Hepatic stellate cell (primary cell): ENCODE results near the gene LIPC.

ENCODE experiments used
- DNase-seq: peaks from one replicate; pipeline ENCODE4 v3.0.0; 2011; ENCODE audit warnings: low spot score

The LIPC gene

DNA sequence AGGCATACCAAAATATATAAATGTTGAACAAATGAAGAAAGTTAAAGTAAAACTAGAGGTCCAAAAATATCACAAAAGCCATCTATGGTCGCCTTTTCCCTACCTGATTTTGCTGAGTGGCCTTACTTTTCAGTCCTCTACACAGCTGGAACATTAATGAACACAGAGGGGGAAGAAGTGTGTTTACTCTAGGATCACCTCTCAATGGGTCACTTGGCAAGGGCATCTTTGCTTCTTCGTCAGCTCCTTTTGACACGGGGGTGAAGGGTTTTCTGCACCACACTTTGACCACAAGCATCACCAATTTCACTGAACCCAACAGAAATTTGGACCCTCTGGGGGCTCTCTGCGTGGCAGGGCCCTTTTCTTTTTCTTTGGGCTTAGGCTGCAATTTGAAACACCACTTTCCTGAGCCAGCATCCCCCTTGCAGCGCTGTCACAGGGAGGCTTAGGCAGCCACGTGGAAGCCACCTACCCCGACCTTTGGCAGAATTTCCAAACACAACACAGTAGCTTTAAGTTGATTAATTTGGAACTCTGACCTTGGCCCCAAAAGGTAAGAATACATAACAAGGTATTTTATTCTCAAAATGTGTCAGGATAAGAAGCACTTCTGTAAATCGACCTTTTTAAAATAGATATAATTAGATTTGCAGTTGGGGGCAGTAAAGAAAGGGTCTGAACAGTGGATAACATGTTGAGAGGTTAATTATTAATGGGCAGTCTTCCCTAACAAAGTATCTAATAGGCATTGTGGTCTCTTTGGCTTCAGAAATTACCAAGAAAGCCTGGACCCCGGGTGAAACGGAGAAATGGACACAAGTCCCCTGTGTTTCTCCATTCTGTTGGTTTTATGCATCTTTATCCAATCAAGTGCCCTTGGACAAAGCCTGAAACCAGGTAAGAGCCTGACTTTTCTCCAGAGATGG is at the start of gene LIPC:
TSS of gene LIPC (plus strand) at position 771 of the 929 bp plus-strand sequence. CDS start at position 813, 42 bp downstream.
- no peak for DNase-seq

DNA sequence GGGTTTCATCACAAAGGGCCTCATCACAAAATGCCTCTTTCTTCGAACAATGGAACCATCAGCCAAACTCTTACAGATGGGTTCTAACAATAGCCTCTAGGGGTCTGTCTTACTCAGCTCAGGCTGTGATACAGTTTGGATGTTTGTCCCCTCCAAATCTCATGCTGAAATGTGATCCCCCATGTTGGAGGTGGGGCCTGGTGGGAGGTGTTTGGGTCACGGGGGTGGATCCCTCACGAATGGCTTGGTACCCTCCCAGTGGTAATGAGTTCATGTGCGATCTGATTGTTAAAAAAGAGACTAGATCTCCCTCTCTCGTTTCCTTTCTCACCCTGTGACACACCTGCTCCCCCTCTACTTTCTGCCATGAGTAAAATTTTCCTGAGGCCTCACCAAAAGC is 47.9 kb upstream of the LIPC start:
- no peak for DNase-seq

DNA sequence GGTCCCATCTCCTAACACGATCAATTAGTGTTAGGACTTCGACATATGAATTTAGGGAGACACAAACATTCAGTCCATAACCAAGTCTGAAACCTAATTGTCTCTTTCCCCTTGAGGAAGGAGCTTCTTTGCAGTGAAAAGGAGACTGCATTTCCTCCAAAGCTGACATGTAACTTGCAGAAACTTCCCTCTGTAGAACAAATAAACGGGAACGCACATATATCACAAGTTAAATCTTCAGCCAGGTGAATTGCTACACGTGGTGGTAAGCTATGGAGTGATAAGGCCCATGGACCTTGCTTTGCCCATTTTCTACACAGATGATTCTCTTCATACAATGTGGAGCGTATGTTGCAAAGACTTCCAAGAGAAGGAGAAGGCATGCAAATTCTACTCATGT is 47.1 kb upstream of the LIPC start:
- DNase-seq, result no peak

DNA sequence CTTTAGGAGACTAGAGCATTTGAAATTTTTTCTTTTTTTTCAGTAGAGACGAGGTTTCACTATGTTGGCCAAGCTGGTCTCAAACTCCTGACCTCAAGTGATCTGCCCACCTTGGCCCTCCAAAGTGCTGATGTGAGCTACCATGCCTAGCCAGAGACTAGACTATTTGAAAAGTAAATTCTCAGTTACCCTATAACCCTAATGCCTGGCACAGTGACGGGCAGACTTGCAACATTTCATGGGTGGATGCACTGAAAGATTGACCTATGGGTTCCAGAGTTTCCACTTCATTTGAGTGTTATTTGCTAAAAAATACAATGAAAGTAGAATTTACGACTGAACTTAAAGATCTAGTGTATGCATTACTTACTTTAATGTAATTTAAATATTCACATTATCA is 45.7 kb upstream of the LIPC start:
- DNase-seq, result no peak

DNA sequence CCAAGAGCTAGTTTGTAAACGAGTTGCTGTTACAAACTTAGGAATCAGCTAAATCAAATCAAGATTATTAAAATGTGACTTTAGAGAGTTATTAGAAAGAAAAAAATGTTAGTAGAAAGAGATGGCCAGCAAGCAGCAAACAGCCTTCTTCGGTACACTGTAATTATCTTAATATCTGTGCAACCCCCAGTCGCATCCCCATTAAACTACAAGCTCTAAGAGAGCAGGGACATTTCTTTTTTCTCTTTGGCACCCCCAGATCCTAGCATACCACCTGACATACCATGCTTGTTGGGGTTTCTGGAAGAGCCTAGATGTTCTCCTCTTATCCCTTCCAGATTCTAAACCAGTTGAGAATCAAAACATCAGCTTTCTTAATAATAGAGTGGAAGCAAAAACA is 45.1 kb upstream of the LIPC start:
- DNase-seq, result no peak

DNA sequence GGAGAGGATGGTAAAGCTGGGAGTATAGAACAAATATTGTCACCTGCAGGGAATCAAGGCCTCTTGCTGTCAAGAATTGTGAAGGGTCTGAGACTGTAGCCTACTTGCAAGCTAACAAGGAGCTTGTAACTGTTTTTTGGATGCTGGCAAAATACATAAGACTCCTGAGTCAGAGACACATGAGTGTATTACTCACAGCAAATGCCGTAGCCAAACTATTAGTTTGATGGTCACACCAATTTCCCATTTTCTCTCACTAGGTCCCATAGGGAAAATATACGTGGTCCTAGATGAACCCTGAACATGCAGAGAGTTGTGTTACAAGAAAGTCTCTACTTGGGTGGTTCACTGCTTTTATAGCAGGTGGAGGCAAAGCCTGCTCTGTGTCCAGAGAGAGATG is 44.7 kb upstream of the LIPC start:
- DNase-seq, result no peak

DNA sequence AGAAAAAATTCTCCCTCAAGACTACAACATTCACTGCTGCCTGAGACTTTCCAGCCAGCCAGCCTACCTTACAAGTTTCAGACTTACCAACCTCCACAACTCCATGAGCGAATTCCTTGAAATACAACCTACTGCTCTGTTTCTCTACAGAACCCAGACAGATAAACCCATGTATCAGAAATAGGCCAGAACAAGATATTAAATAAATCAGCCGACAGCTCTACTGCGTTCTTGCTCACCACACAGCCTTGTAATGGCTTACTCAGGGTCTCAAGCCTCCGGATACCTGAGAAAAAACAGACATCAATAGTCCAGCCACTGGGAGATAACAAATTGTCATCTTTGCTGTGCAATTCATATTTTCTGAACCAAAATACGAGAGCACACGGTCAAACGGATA is 43.6 kb upstream of the LIPC start:
- DNase-seq, result no peak

DNA sequence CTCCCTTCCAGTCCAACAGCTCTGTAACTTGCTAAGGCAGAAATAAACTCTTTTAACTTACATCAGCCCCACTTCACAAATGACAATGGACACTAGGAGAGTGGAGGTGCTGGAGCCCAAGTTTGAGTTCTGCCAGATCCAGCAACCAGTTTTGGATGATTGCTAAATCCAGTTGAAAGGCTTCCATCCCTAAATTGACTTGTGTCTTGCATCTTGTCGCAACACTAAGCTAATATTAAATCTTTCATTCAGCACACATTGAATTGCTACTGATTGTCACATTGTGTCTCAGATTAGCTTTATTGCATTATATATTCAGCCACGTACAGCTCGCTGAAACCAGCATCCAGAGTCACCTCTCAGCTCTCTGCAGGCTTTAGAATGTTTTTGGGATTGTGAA is 41.7 kb upstream of the LIPC start:
- no peak for DNase-seq

DNA sequence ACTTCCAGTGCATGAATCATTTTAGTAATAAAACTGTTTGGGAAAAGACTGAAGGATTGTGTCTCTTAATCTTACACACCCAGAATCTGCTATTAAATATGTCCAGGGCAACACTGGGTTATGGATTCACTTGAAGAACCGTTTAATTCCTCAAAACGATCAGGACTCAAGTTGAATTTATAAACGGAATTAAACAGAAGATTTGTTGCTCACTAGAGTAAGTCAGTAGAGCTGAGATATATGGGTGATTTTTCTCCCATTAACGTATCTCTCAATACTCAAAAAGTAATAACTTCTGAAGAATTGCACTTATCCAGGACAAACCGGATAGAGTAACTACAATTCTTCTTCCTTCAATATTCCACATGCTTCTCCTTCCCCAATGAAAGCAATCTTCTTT is 41.1 kb upstream of the LIPC start:
- DNase-seq, result no peak

DNA sequence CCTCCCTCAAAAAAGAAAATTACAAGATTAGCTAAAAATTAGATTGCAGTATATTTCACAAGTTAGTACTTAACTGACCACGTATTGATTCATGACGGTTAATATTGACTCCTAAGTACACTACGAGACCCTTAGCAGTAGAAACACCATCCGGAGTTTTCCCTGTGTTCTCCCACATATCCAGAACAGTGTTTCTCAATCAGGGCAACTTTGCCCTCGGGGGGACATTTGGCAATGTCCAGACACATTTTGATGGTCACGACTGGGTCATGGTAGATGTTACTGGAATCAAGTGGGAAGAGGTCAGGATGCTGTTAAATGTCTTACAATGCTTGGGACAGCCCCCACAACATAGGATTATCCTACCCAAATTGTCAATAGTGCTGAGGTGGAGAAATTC is 40.7 kb upstream of the LIPC start:
- DNase-seq, result no peak

DNA sequence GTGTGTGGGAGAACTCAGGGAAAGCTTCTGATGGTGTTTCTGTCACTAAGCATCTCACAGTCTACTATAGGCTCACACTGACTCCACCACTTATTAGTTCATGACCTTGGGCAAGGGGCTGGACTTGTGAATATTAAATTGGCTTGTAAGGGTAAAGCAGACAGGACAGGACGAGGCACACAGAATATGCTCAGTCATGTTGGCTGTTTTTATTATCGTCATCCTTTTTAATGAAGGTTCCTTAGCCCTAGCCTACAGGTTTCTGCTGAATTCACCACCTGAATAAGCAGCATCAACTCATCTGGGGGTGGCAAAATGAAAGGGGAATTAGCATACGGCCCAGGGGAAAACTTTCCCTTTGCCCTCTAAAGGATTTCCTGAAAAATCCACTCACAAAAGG is 39.6 kb upstream of the LIPC start:
- no peak for DNase-seq

DNA sequence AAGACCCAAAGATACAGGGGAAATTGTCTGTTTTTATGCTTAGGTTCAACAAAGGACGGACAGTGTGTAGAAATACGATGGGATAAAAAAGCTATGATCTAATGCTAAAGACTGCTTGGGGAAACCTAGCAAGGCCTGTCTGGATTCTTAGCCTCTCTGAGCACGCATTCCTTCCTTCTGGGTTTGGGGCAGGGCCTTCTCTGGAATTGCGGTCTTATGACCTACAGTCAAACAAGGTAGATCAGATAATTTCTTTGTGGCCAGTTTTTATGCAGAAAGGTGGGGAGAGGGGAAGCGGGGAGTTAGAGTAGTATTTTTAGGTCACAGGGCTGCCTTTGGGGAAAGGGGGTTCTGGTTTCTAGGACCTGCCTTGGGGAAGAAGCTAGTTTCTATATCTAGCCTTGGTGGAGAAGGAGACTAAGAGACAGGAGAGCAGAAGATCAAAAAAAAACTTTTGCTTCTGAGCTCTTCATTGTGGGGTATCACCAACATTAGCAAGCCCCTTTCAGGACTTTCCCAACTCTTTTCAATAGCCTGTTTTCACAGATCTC is 39.1 kb upstream of the LIPC start:
- no peak for DNase-seq

DNA sequence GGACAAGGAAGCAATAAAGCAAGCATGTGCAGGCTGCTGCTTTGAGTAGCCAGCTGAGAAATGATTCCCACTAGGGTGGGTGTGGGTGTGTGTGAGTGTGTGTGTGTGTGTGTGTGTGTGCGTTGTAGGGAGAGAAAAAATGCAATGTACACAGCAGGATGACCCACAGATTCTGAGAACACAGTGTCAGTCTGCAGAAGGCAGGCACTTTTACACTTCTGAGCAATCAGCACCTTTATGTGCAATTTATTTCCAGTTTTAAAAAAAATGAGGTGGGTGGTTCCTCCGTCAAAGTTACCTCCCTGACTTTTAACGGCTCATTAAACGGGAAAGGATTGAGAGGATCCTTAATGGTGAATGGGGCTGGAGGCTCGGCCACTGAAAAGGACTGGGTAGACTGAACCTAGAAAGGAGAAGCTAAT is 38.5 kb upstream of the LIPC start:
- no peak for DNase-seq

DNA sequence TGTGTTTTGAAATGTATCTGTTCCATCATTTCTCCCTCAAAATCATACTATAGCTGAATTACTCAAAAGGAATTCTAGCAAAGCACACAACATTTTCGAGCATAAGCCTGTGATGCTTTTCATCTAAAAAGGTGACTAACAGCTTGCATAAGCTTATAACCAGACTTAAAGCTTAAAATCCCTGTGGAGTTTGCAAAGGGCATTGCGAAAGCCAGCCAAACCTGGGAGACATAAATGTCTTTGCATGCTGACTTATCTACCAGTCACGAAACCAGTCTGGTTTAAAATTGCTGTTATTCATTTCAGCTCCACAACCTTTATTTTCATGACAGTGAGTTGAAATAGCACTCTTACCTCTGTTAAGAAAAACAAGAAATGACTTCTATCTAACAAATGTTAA is 35.6 kb upstream of the LIPC start:
- peak; percentile 19 for DNase-seq

DNA sequence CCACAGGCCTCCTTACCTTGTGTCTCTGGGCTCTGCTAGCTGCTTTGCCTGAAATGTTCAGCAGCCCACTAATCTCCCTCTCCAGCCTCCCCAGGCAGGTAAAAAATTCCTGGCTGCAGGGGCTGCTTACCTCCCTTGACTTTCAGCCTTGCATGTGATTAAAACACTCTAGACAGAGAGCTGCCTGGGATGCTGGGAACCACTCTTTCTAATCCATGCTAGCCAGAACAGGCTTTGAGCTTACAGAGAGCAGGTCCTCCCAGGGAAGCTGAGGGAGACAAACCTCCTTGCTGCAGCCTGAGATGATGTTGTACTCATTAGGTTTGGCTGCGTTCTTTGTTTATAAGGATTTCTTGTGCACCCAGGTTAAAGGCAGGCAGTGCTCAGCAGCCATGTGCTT is 33.7 kb upstream of the LIPC start:
- no peak for DNase-seq

DNA sequence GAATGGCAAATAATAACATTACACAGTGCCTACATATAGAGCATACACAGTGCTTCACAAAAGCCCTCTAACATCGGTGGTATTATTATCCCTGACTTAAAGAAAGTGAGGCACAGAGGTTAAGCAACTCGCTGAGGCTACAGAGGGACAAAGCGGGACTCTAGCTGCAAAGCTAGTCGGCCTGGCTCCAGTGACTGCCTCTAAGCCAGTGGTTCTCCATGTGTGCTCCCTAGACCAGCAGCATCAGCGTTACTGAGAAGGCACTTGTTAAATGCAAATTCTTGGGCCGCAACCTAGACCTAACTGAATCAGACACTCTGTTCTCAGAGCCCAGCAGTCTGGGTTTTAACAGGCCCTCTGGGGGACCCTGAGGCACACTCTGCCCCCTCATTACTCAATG is 33.1 kb upstream of the LIPC start:
- DNase-seq, result no peak

DNA sequence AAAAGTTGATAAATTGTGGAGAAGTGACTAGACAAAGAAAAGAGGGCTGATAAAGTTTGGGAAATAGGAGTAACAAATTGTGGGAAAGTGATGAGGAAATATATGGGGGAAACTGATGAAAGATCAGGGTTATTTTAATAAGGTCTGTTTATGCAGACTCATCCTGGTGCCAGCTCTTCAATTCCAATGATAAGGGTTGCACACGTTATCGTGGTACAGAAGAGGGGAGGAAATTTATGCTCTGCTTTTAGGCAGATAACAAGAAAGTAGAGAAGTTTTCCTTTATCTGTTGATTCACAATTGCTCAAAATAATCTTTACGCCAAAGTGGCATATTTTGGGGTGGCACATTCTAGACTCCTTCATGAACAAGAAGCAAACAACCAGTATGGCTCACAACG is 32.1 kb upstream of the LIPC start:
- DNase-seq, result no peak

DNA sequence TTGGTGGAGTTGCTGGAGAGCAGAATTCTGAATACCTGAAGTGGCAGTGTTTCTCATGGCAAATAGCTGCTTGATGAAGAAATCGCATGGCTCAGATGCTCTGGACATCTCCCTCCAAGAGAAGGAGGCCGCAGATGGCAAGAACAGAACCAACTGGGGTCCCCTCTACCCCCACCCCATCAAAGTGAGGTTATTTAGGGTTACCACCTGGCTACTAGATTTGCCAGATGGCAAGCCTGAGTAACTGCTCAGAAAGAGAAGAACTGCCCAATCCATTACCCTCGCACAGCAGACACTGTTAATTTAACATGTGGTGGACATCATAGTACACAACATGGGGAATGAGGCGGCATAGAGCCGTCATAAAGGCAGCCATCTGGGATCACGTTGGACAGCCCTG is 30.5 kb upstream of the LIPC start:
- no peak for DNase-seq

DNA sequence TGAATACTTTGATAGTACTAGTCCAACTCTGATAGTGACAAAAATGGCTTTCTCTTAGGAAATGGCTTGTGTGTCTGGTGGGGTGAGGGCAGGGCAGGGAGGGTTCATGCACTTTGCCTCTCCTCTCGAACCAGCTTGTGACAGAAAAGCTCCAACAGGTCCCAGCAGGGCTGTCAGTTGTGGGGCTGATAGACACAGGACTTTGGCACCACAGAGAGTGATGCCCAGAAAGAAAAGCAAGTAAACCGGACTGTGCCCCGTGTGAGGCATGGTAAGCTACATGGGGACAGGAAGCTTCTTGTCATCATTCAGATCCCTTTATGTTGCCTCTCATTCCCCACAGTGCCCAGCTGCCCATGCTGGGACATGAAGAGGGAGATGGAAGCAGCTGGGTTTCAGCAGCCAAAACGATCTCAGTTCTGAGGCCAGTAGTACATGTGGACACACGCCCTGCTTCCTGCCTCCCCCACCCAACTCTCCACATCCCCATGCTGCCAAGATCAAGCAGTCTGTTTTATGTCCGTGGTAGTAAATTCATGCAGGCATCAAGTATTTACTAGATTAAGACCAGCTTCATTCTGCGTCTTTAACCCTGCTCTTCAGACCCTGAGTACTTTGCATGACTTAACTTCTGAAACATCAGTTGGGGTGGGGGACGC is 29.7 kb upstream of the LIPC start:
- no peak for DNase-seq

DNA sequence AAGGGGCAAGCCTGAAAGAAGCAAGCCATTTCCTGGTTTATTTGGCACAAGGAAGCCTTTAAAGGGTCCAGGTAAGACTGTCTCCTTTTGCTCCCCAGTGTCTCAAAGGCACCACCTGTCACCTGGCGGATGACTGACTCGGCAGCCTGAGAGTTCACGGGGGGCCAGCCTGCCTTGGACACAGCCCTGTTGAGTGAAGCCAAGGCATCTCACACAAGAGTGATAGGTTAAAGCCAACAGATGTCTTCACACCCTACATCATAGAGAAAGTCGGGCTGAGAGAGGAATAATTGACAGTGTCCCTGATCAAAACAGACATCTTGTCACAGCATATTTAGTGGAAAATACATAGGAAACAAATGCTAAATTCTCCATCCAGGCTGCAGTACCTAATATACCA is 28.2 kb upstream of the LIPC start:
- no peak for DNase-seq

DNA sequence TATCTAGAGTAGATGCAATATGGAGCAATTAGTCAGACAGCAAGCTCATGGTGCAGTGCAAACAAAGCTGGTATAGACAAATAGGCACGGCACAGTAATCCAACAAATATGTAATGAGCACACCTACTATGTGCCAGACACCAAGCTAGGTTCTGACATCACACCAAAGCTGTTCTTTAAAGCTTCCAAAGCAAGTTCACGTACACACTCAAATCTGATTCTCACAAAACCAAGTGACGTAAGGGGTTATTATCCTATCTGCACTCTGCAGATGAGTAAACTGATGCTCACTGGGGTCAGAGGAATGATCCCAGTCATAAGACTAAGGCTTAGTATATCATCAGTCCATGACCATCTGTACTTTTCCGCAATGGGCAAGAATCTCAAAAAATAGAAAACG is 27.8 kb upstream of the LIPC start:
- DNase-seq, result no peak

DNA sequence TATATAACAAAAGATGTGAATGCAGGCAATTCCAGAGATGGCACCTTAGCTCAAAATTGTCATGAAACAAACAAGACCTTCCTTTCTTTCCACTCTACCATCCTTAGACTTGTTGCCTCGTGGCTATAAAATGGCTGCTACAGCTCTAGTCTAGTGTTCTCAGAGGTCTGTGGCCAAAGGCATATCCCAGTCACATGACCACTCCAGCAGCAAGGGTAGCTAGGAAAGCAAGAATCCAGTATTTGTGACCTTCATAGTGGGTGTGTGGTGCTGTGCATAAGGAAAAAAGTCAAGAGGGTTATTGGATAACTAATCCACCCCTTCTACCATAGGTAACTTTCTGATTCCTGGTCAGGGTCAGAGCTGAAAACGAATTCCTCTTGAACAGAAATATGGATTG is 27.1 kb upstream of the LIPC start:
- no peak for DNase-seq

DNA sequence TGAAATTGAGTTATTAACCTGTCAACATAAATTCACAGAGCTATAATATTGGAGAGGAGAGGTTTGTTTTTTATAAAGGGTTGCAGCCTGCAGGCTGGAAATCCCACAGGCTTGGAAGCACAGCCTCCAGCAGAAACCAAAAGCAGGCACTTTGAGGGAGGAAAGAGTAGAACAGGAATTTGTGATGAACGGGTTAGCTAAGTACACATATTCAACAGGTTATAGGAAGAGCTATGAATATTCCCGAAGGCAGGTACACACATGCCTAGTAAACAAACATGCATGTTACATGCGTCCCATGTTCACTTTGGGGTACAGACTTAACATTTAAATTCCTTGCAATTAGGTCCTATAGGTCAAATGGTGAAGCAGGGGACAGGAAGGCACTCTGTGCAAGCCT is 25.9 kb upstream of the LIPC start:
- no peak for DNase-seq
